A549 (cell line): Measurements from ENCODE around the gene MZF1.

ENCODE experiments used
- BHLHE40 ChIP-seq: IDR thresholded peaks from 2 replicates; pipeline ENCODE4 v1.6.1; 2012; ENCODE audit warnings: low read depth, low read length, inconsistent platforms
- CTCF ChIP-seq: fragments of >200 bp; sonication (Bioruptor Twin); formaldehyde crosslinking; IDR thresholded peaks from 3 replicates; pipeline ENCODE4 v1.5.1; 2016
- EHMT2 ChIP-seq: fragments of 200-600 bp; sonication (generic); IDR thresholded peaks from 2 replicates; pipeline ENCODE4 v1.6.1; 2016; ENCODE audit warnings: antibody characterized with exemption, low read depth, mild to moderate bottlenecking, moderate library complexity
- MAZ ChIP-seq: fragments of 150-350 bp; IDR thresholded peaks from 2 replicates; pipeline ENCODE4 v1.6.1; 2014; ENCODE audit warnings: antibody characterized with exemption, low read depth, low read length, borderline replicate concordance
- MYC ChIP-seq: IDR thresholded peaks from 2 replicates; pipeline ENCODE4 v1.6.1; 2012; ENCODE audit warnings: mild to moderate bottlenecking, inconsistent platforms, low read length, improper control_type of control experiment, borderline replicate concordance
- POLR2AphosphoS2 ChIP-seq: conservative IDR thresholded peaks from 2 replicates; pipeline ENCODE4 v1.6.1; 2012; ENCODE audit warnings: low read length, improper control_type of control experiment, inconsistent platforms
- TF ChIP-seq, protein P1 (sequence below): fragments of 450-650 bp; IDR thresholded peaks from 2 replicates; pipeline ENCODE4 v1.6.1; 2014; ENCODE audit warnings: antibody characterized with exemption

DNA sequence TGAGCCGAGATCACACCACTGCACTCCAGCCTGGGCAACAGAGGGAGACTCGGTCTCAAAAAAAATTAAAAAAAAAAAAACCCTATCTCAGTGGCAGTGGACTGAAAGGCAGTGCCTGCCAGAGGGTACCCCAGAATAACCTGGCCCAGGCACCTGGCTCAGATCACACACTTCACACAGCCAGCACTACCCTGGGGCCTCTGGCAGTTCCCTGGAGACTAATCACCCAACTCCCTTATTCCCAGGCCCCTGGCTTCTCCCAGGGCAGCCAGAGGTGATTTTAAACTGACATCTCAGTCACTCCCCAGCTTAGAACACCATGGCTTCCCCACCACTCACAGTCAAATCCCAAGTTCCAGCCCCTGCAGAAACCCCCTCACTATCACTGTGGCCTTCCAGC, 57.9 kb downstream of the MZF1 start:
- TF ChIP-seq MAZ (no peak), CTCF (no peak), POLR2AphosphoS2 (no peak), EHMT2 (no peak), BHLHE40 (no peak), MYC (no peak)
- TF ChIP-seq, protein P1, sequence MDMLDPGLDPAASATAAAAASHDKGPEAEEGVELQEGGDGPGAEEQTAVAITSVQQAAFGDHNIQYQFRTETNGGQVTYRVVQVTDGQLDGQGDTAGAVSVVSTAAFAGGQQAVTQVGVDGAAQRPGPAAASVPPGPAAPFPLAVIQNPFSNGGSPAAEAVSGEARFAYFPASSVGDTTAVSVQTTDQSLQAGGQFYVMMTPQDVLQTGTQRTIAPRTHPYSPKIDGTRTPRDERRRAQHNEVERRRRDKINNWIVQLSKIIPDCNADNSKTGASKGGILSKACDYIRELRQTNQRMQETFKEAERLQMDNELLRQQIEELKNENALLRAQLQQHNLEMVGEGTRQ, result no peak
